Neuronal stem cell (in vitro differentiated cells): Measurements from ENCODE around the gene SLC6A6.

Experiments
- DNase-seq: peaks from one replicate; pipeline ENCODE4 v3.0.0-alpha.2; 2013; ENCODE audit warnings: low spot score
- H2AFZ ChIP-seq: one replicate; pipeline ENCODE4 v1.6.1; 2013; ENCODE audit warnings: mild to moderate bottlenecking, low read length, inconsistent platforms
- H2AK5ac ChIP-seq: 2 replicates; pipeline ENCODE4 v1.6.1; 2013; ENCODE audit warnings: low read depth, mild to moderate bottlenecking, inconsistent platforms, low read length, moderate library complexity, mixed read lengths
- H2BK120ac ChIP-seq: 2 replicates; pipeline ENCODE4 v1.6.1; 2013; ENCODE audit warnings: low read depth, mild to moderate bottlenecking, inconsistent platforms, low read length, moderate library complexity, mixed read lengths
- H2BK12ac ChIP-seq: one replicate; pipeline ENCODE4 v1.6.1; 2013; ENCODE audit warnings: low read length, inconsistent platforms
- H2BK15ac ChIP-seq: 2 replicates; pipeline ENCODE4 v1.6.1; 2013; ENCODE audit warnings: mild to moderate bottlenecking, low read length, inconsistent platforms, mixed read lengths
- H2BK5ac ChIP-seq: one replicate; pipeline ENCODE4 v1.6.1; 2013; ENCODE audit warnings: inconsistent platforms, mild to moderate bottlenecking, low read length, moderate library complexity
- H3K14ac ChIP-seq: one replicate; pipeline ENCODE4 v1.6.1; 2013; ENCODE audit warnings: low read length, inconsistent platforms
- H3K18ac ChIP-seq: 2 replicates; pipeline ENCODE4 v1.6.1; 2013; ENCODE audit warnings: low read length, inconsistent platforms
- H3K23ac ChIP-seq: 2 replicates; pipeline ENCODE4 v1.6.1; 2013; ENCODE audit warnings: low read depth, mild to moderate bottlenecking, mixed read lengths, low read length, inconsistent platforms; ENCODE audit not compliant: poor library complexity
- H3K27ac ChIP-seq: replicated peaks from 3 replicates; pipeline ENCODE4 v1.5.1; 2013; ENCODE audit warnings: low read length, inconsistent platforms
- H3K27me3 ChIP-seq, 3 experiments: 2 replicates each; pipeline ENCODE4 v1.6.1; 2013; ENCODE audit warnings: low read length in 3 of 3, mild to moderate bottlenecking in 2 of 3, inconsistent platforms in 1 of 3, low read depth in 1 of 3, mixed read lengths in 1 of 3, moderate library complexity in 1 of 3; ENCODE audit not compliant: control insufficient read depth in 3 of 3, insufficient read depth in 3 of 3
- H3K36me3 ChIP-seq, 2 donors: replicated peaks in 1 of 2; 2 replicates each; pipeline ENCODE4 v1.6.1; 2013; ENCODE audit warnings: low read length in 2 of 2; ENCODE audit not compliant: control insufficient read depth in 2 of 2, insufficient read depth in 2 of 2
- H3K4ac ChIP-seq: 2 replicates; pipeline ENCODE4 v1.6.1; 2013; ENCODE audit warnings: inconsistent platforms, mild to moderate bottlenecking, low read length, moderate library complexity
- H3K4me1 ChIP-seq, 2 donors: 1 replicate in 1 of 2; 2 replicates in 1 of 2; pipeline ENCODE4 v1.6.1; 2013; ENCODE audit warnings: low read length in 2 of 2, low read depth in 1 of 2; ENCODE audit not compliant: control insufficient read depth in 2 of 2, insufficient read depth in 1 of 2
- H3K4me2 ChIP-seq: one replicate; pipeline ENCODE4 v1.6.1; 2013; ENCODE audit warnings: mild to moderate bottlenecking, low read length, inconsistent platforms; ENCODE audit not compliant: insufficient read depth, poor library complexity, severe bottlenecking
- H3K4me3 ChIP-seq, 2 donors: 2 replicates each; pipeline ENCODE4 v1.5.1; 2013; ENCODE audit warnings: low read length in 2 of 2, mild to moderate bottlenecking in 2 of 2, inconsistent platforms in 1 of 2, moderate library complexity in 1 of 2
- H3K79me1 ChIP-seq: one replicate; pipeline ENCODE4 v1.6.1; 2013; ENCODE audit warnings: low read depth, mild to moderate bottlenecking, inconsistent platforms, low read length, moderate library complexity
- H3K9ac ChIP-seq: one replicate; pipeline ENCODE4 v1.6.1; 2013; ENCODE audit warnings: mild to moderate bottlenecking, low read depth, low read length, inconsistent platforms; ENCODE audit not compliant: poor library complexity
- H3K9me3 ChIP-seq, 2 donors: replicated peaks in 1 of 2; 2 replicates each; pipeline versions ENCODE3 to v1.6.1; 2013; ENCODE audit warnings: low read length in 2 of 2, mild to moderate bottlenecking in 2 of 2, inconsistent platforms in 1 of 2, low read depth in 1 of 2, mixed read lengths in 1 of 2, moderate library complexity in 1 of 2; ENCODE audit not compliant: control insufficient read depth in 2 of 2, insufficient read depth in 1 of 2
- H4K8ac ChIP-seq: one replicate; pipeline ENCODE4 v1.6.1; 2013; ENCODE audit warnings: low read depth, mild to moderate bottlenecking, inconsistent platforms, low read length, moderate library complexity
- H4K91ac ChIP-seq: one replicate; pipeline ENCODE4 v1.6.1; 2013; ENCODE audit warnings: low read length, low read depth, mild to moderate bottlenecking, inconsistent platforms; ENCODE audit not compliant: poor library complexity
- WGBS, 2 donors: extraction: QIAGEN DNeasy Blood & Tissue Kit; methylation state at CpG; one replicate each; pipeline ENCODE4 v1.1.7; 2013; ENCODE audit warnings: missing lambda C conversion rate in 2 of 2, mixed read lengths in 1 of 2; ENCODE audit not compliant: insufficient read length in 2 of 2, insufficient replicate concordance in 1 of 2; ENCODE audit errors: extremely low coverage in 2 of 2; 5-methylcytosine and 5-hydroxymethylcytosine counted together

SLC6A6 gene

DNA sequence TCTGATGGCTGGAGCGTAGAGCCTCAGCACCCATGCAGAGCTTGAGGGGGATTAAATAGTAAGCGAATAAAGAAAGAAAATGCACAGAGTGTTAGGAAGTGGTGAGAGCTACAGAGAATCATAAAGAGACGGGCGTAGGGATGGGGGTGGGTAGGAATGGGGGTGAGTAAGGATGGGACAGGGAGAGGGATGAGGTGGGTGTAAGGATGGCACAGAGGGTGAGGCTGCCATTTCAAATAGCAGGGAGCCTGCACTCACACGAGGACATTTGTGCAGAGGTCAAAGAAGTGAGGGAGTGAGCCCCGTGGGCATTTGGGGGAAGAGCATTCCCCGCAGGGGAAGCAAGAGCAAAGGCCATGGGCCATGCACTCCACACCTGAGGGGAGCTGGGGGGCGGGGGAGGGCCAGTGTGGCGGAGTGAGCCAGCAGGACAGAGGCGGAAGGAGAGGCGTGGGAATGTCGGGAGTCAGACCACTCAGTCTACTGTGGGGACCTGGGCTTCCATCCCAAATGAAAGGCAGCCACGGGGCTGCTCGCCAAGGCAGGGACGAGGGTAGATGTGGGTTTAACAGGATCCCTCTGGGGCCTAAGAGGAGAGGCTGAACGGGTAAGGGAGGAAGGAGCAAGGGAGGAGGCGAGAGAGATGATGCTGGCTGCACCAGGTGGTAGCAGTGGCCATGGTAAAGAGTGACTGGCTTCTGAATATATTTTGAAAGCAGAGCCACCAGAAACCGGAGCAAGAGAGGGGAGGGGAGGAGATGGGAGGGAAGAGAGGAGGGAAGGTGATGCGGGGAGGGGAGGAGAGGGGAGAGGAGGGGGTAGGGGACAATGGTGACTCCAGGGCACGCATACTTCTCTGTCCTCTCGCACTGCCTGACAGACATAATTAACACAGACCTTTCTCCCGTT is 35.2 kb upstream of the SLC6A6 start:
- Histone ChIP-seq H3K9ac (peak overlapping the region; percentile 13), H3K4ac (no peak overlapping the region), H4K8ac (no peak overlapping the region), H3K9me3 (no peaks in the 10 kb centered on the region), H3K4me3 (no peak overlapping the region), H3K27me3 (peaks cover 0 to 50% (median 0%) of the 10 kb centered on the region in 3 experiments), H2BK5ac (no peak overlapping the region), H3K14ac (peak overlapping the region; percentile 23), H3K27ac (no peak overlapping the region), H2BK120ac (no peak overlapping the region), H3K18ac (peak overlapping the region; percentile 66), H3K79me1 (no peaks in the 10 kb centered on the region), H3K4me2 (no peak overlapping the region), H3K36me3 (no peaks in the 10 kb centered on the region), H3K23ac (peak overlapping the region; percentile 2), H2BK12ac (no peak overlapping the region), H2AFZ (no peak overlapping the region), H4K91ac (no peak overlapping the region), H2BK15ac (no peak overlapping the region), H3K4me1 (peaks cover 0 to 12% of the 10 kb centered on the region in 2 donors), H2AK5ac (no peak overlapping the region)
- 100% methylated on average over 2 of the region's 22 CpGs; no CpG with 5 or more reads in 1 of the 2 donors for WGBS, 2 donors
- DNase-seq, result no peak

DNA sequence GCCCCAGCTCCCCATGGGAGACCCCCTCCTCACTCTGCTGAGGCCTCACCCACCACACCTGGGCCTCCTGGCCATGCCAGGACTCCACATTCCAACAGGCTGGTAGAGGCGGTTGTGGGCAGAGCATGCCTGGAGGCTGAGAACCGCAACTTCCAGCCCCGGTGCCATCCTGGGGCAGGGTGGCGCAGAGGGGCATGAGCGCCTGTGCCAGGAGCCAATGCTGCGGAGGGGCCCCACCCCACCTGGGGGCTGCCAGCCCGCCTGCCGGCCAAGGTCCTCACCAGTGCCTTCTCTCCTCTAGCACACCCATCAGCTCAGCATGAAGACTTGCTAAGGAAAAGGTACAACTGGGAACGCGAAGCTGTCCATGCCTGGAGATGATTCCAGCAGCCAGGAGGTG is 34.3 kb upstream of the SLC6A6 start:
- Histone ChIP-seq H3K79me1 (no peaks in the 10 kb centered on the region), H3K27me3 (peaks cover 0 to 52% (median 0%) of the 10 kb centered on the region in 3 experiments), H2BK5ac (peak overlapping the region; percentile 44), H2AK5ac (peak overlapping the region; percentile 56), H3K36me3 (no peaks in the 10 kb centered on the region), H3K4me1 (peaks cover 0 to 15% of the 10 kb centered on the region in 2 donors), H3K9me3 (no peaks in the 10 kb centered on the region), H3K14ac (no peak overlapping the region), H3K23ac (peak overlapping the region; percentile 34), H2BK12ac (peak overlapping the region; percentile 77), H3K18ac (peak overlapping the region; percentile 57), H2AFZ (no peak overlapping the region), H3K9ac (peak overlapping the region; percentile 5), H4K91ac (no peak overlapping the region), H3K4me3 (no peak overlapping the region), H3K4me2 (no peak overlapping the region), H2BK120ac (no peak overlapping the region), H3K27ac (no peak overlapping the region), H3K4ac (no peak overlapping the region), H2BK15ac (peak overlapping the region; percentile 22), H4K8ac (no peak overlapping the region)
- no CpG with 5 or more reads among the region's 10 CpGs for WGBS, 2 donors
- DNase-seq, result no peak

DNA sequence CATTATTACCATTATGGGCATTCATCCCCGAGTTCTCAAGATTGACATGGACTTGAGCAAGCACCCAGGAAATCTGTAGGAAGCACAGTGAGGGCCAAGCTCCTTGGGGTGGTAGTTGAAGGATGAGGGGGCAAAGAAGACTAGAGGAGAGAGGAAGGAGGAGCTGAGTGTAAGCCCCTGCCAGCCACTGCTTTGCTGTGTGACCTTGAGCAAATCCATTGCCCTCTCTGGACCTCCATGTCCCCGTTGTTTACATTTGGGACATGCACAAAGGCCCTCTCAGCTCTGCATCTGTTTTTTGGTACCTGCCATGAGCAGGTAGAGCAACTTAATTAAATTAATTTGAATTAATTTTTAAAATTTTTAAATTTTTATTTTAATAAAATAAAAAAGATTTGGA is 33.5 kb upstream of the SLC6A6 start:
- Histone ChIP-seq H3K79me1 (no peaks in the 10 kb centered on the region), H3K4me1 (peaks cover 0 to 18% of the 10 kb centered on the region in 2 donors), H2AK5ac (no peak overlapping the region), H3K9me3 (no peaks in the 10 kb centered on the region), H3K18ac (no peak overlapping the region), H3K27ac (no peak overlapping the region), H2BK120ac (no peak overlapping the region), H4K8ac (no peak overlapping the region), H2BK5ac (no peak overlapping the region), H2BK12ac (no peak overlapping the region), H3K9ac (no peak overlapping the region), H3K14ac (no peak overlapping the region), H3K4me3 (no peak overlapping the region), H2AFZ (no peak overlapping the region), H2BK15ac (no peak overlapping the region), H4K91ac (no peak overlapping the region), H3K27me3 (peaks cover 0 to 59% (median 0%) of the 10 kb centered on the region in 3 experiments), H3K4me2 (no peak overlapping the region), H3K23ac (no peak overlapping the region), H3K36me3 (no peaks in the 10 kb centered on the region), H3K4ac (no peak overlapping the region)
- no CpG with 5 or more reads among the region's 2 CpGs for WGBS, 2 donors
- DNase-seq, result no peak
